ENCODE measurements around the gene TIE1. TPM values are rescaled to one million over a fixed set of nuclear protein-coding genes. Genes with fewer than 3 reads are reported as not detected.

The TIE1 gene
- total RNA-seq: 10 to 100 TPM in 2 of 4 donors, 1 to 10 TPM in 2; 5.6 to 38.8 (median 8.9) TPM

- no peaks in the 10 kb centered on the region for H3K36me3 ChIP-seq
- DNase-seq: no peak
- no peaks in the 10 kb centered on the region for H3K27me3 ChIP-seq
- H3K9me3 ChIP-seq: no peaks in the 10 kb centered on the region
- H3K4me1 ChIP-seq: peaks cover 0 to 24% (median 4%) of the 10 kb centered on the region in 4 donors
- H3K4me3 ChIP-seq: peak within 1 kb of the TSS in 1 of 4 donors; percentile 15
- peak within 1 kb of the TSS in 2 of 4 donors; percentile 27 to 30 for H3K27ac ChIP-seq
- TF ChIP-seq POLR2A (IDR thresholded peaks at IDR 0.05): no peak
- TF ChIP-seq, protein P1, sequence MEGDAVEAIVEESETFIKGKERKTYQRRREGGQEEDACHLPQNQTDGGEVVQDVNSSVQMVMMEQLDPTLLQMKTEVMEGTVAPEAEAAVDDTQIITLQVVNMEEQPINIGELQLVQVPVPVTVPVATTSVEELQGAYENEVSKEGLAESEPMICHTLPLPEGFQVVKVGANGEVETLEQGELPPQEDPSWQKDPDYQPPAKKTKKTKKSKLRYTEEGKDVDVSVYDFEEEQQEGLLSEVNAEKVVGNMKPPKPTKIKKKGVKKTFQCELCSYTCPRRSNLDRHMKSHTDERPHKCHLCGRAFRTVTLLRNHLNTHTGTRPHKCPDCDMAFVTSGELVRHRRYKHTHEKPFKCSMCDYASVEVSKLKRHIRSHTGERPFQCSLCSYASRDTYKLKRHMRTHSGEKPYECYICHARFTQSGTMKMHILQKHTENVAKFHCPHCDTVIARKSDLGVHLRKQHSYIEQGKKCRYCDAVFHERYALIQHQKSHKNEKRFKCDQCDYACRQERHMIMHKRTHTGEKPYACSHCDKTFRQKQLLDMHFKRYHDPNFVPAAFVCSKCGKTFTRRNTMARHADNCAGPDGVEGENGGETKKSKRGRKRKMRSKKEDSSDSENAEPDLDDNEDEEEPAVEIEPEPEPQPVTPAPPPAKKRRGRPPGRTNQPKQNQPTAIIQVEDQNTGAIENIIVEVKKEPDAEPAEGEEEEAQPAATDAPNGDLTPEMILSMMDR (IDR thresholded peaks at IDR 0.05): no peak
Observed at GRCh38 chr1:43300378-43301094, at the start of gene TIE1. TSS of gene TIE1 (plus strand) at chr1:43300982. CDS start at chr1:43301072, 90 bp downstream.

GRCh38 chr1:43251024-43251423, 49.8 kb upstream of the TIE1 start:
- TF ChIP-seq, protein P1 (IDR thresholded peaks at IDR 0.05): no peak
- no peak for TF ChIP-seq POLR2A (IDR thresholded peaks at IDR 0.05)
- Histone ChIP-seq H3K27me3 (no peaks in the 10 kb centered on the region), H3K36me3 (no peaks in the 10 kb centered on the region), H3K4me1 (peaks cover 0 to 2% (median 0%) of the 10 kb centered on the region in 4 donors), H3K27ac (no peak overlapping the region), H3K9me3 (no peaks in the 10 kb centered on the region), H3K4me3 (no peak overlapping the region)
- no peak for DNase-seq

- no peak for DNase-seq
- Histone ChIP-seq H3K4me1 (peaks cover 0 to 10% (median 3%) of the 10 kb centered on the region in 4 donors), H3K36me3 (no peaks in the 10 kb centered on the region), H3K9me3 (no peaks in the 10 kb centered on the region), H3K27ac (no peak overlapping the region), H3K27me3 (no peaks in the 10 kb centered on the region), H3K4me3 (no peak overlapping the region)
- TF ChIP-seq, protein P1 (IDR thresholded peaks at IDR 0.05): no peak
- TF ChIP-seq POLR2A (IDR thresholded peaks at IDR 0.05): no peak
Observed at GRCh38 chr1:43252225-43252624, 48.6 kb upstream of the TIE1 start.

- DNase-seq: no peak
- H3K4me1 ChIP-seq: peaks cover 0 to 12% (median 3%) of the 10 kb centered on the region in 4 donors
- H3K4me3 ChIP-seq: no peak overlapping the region
- no peaks in the 10 kb centered on the region for H3K27me3 ChIP-seq
- TF ChIP-seq, protein P1 (IDR thresholded peaks at IDR 0.05): no peak
- no peak for TF ChIP-seq POLR2A (IDR thresholded peaks at IDR 0.05)
- no peaks in the 10 kb centered on the region for H3K36me3 ChIP-seq
- H3K27ac ChIP-seq: no peak overlapping the region
- no peaks in the 10 kb centered on the region for H3K9me3 ChIP-seq
Observed at GRCh38 chr1:43253173-43253572, 47.6 kb upstream of the TIE1 start.

GRCh38 chr1:43253876-43254275, 46.9 kb upstream of the TIE1 start:
- H3K27ac ChIP-seq: no peak overlapping the region
- no peak overlapping the region for H3K4me3 ChIP-seq
- TF ChIP-seq, protein P1 (IDR thresholded peaks at IDR 0.05): no peak
- no peak for TF ChIP-seq POLR2A (IDR thresholded peaks at IDR 0.05)
- no peak for DNase-seq
- no peaks in the 10 kb centered on the region for H3K27me3 ChIP-seq
- H3K4me1 ChIP-seq: peaks cover 0 to 12% (median 3%) of the 10 kb centered on the region in 4 donors
- H3K9me3 ChIP-seq: no peaks in the 10 kb centered on the region
- H3K36me3 ChIP-seq: no peaks in the 10 kb centered on the region

Measured in Peyer's patch (tissue), 4 donors.